HepG2 (cell line): ENCODE results near the gene SLC12A9. TPM values are rescaled to one million over a fixed set of nuclear protein-coding genes. Genes with fewer than 3 reads are reported as not detected.

Source experiments
- ATAC-seq: fragments of 200-7000 bp; cut with Tn5 transposase; 3 replicates; pipeline ENCODE4 v1.9.1; 2020; ENCODE audit warnings: mild to moderate bottlenecking, moderate library complexity
- BruUV-seq: library from RNA; stranded (reverse); fragments of 400-500 nt; replicated peaks from 2 replicates; lab custom pipeline; 2021; lab: Mats Ljungman, UMichigan
- CTCF ChIA-PET: fragments of 300-600 bp; formaldehyde crosslinking; extraction: SDS; loops from one replicate; lab custom pipeline; 2021; ENCODE audit warnings: low total read pairs, inconsistent platforms, low intra/inter-chr PET ratio; lab: Yijun Ruan, JAX
- POLR2A ChIA-PET: fragments of 350-600 bp; sonication (Branson Sonifier 250); formaldehyde crosslinking; loops from one replicate; lab custom pipeline; 2020; ENCODE audit warnings: antibody characterized with exemption, inconsistent platforms; lab: Yijun Ruan, JAX
- DNase-seq: peaks from one replicate; pipeline ENCODE4 v3.0.0-alpha.2; 2015; ENCODE audit warnings: low spot score
- FAIRE-seq: peaks from 3 replicates; lab custom pipeline; 2011; peaks lifted over from hg19 to GRCh38; lab: Jason Lieb, UNC
- H2AFZ ChIP-seq: one replicate; pipeline ENCODE4 v1.6.1; 2011; ENCODE audit warnings: low read length, inconsistent platforms
- H3K27ac ChIP-seq: fragments of 300-600 bp; 3 replicates; pipeline ENCODE4 v1.8.0; 2011; ENCODE audit warnings: mixed run types, mild to moderate bottlenecking, mixed read lengths, low read length, inconsistent platforms; ENCODE audit not compliant: insufficient read depth; ENCODE audit errors: extremely low read length
- H3K27me3 ChIP-seq, 2 experiments: fragments of 200-600 bp in 1 of 2; 2 replicates in 1 of 2; 3 replicates in 1 of 2; pipeline versions ENCODE4 v1.6.0 to v1.8.0; 2011; ENCODE audit warnings: low read length in 2 of 2, mild to moderate bottlenecking in 2 of 2, moderate library complexity in 2 of 2, inconsistent platforms in 1 of 2; ENCODE audit not compliant: insufficient read depth in 2 of 2, control insufficient read depth in 1 of 2
- H3K36me3 ChIP-seq, 2 experiments: fragments of 200-600 bp in 1 of 2; replicated peaks in 1 of 2; 2 replicates in 1 of 2; 3 replicates in 1 of 2; pipeline versions ENCODE4 v1.5.1 to v1.8.0; 2011; ENCODE audit warnings: low read length in 2 of 2, inconsistent platforms in 1 of 2; ENCODE audit not compliant: insufficient read depth in 2 of 2, control insufficient read depth in 1 of 2
- H3K4me1 ChIP-seq: 2 replicates; pipeline ENCODE4 v1.5.1; 2012; ENCODE audit warnings: low read length, inconsistent platforms; ENCODE audit not compliant: insufficient read depth
- H3K4me2 ChIP-seq: 2 replicates; pipeline ENCODE4 v1.6.0; 2011; ENCODE audit warnings: low read depth, low read length, inconsistent platforms
- H3K4me3 ChIP-seq, 3 experiments: fragments of 200-600 bp in 1 of 3; sonication (generic), shearing (Covaris generic) in 1 of 3; replicated peaks in 1 of 3; 2 replicates each; pipeline ENCODE4 v1.5.1; 2011 to 2016; ENCODE audit warnings: low read length in 3 of 3, inconsistent platforms in 2 of 3, low read depth in 2 of 3, mild to moderate bottlenecking in 2 of 3, control low read depth in 1 of 3, mixed read lengths in 1 of 3; ENCODE audit not compliant: insufficient read depth in 1 of 3
- H3K79me2 ChIP-seq: one replicate; pipeline ENCODE4 v1.6.1; 2011; ENCODE audit warnings: low read length, inconsistent platforms; ENCODE audit not compliant: insufficient read depth
- H3K9ac ChIP-seq: 2 replicates; pipeline ENCODE4 v1.6.0; 2011; ENCODE audit warnings: mild to moderate bottlenecking, low read depth, low read length, inconsistent platforms; ENCODE audit not compliant: insufficient read depth
- H3K9me3 ChIP-seq: 2 replicates; pipeline ENCODE4 v1.5.1; 2012; ENCODE audit warnings: mild to moderate bottlenecking, low read length
- H4K20me1 ChIP-seq: 2 replicates; pipeline ENCODE4 v1.6.0; 2011; ENCODE audit warnings: inconsistent platforms, mild to moderate bottlenecking, low read length, moderate library complexity; ENCODE audit not compliant: insufficient read depth
- DPF2 ChIP-seq: sonication (generic); formaldehyde crosslinking; IDR thresholded peaks from 2 replicates; pipeline ENCODE4 v1.4.0; 2020; ENCODE audit warnings: mild to moderate bottlenecking, low read depth, missing genetic modification reagents, borderline replicate concordance
- FOSL2 ChIP-seq: sonication (generic); formaldehyde crosslinking; IDR thresholded peaks from 2 replicates; pipeline ENCODE4 v1.4.0; 2020; ENCODE audit warnings: missing genetic modification reagents
- FOXC1 ChIP-seq: sonication (generic); formaldehyde crosslinking; IDR thresholded peaks from 2 replicates; pipeline ENCODE4 v1.8.0; 2022; ENCODE audit warnings: mild to moderate bottlenecking, missing genetic modification reagents, borderline replicate concordance
- GLI4 ChIP-seq: sonication (generic); formaldehyde crosslinking; IDR thresholded peaks from 2 replicates; pipeline ENCODE4 v1.5.1; 2020; ENCODE audit warnings: missing genetic modification reagents, mild to moderate bottlenecking, moderate library complexity, borderline replicate concordance
- JUN ChIP-seq: sonication (generic); formaldehyde crosslinking; IDR thresholded peaks from 2 replicates; pipeline ENCODE4 v1.4.0; 2020; ENCODE audit warnings: mild to moderate bottlenecking, missing genetic modification reagents
- MZF1 ChIP-seq: sonication (generic); formaldehyde crosslinking; IDR thresholded peaks from 2 replicates; pipeline ENCODE4 v1.8.1; 2023; ENCODE audit warnings: mild to moderate bottlenecking, missing genetic modification reagents, borderline replicate concordance
- PLRG1 ChIP-seq: fragments of 450-650 bp; conservative IDR thresholded peaks from 2 replicates; pipeline ENCODE4 v1.6.1; 2016
- SALL1 ChIP-seq: sonication (generic); formaldehyde crosslinking; IDR thresholded peaks from 2 replicates; pipeline ENCODE4 v1.8.0; 2022; ENCODE audit warnings: mild to moderate bottlenecking, missing genetic modification reagents
- ZMYM3 ChIP-seq: sonication (generic); formaldehyde crosslinking; IDR thresholded peaks from 2 replicates; pipeline ENCODE4 v1.5.1; 2020; ENCODE audit warnings: mild to moderate bottlenecking, missing genetic modification reagents
- ZNF296 ChIP-seq: sonication (generic); formaldehyde crosslinking; conservative IDR thresholded peaks from 2 replicates; pipeline ENCODE4 v1.5.0; 2020; ENCODE audit warnings: mild to moderate bottlenecking, missing genetic modification reagents
- ZNF367 ChIP-seq: sonication (generic); formaldehyde crosslinking; IDR thresholded peaks from 2 replicates; pipeline ENCODE4 v1.4.0; 2020; ENCODE audit warnings: missing genetic modification reagents, borderline replicate concordance
- ZNF549 ChIP-seq: sonication (generic); formaldehyde crosslinking; IDR thresholded peaks from 2 replicates; pipeline ENCODE4 v1.5.0; 2020; ENCODE audit warnings: missing genetic modification reagents
- ZNF761 ChIP-seq: sonication (generic); formaldehyde crosslinking; conservative IDR thresholded peaks from 2 replicates; pipeline ENCODE4 v1.4.0; 2020; ENCODE audit warnings: mild to moderate bottlenecking, missing genetic modification reagents
- ZNF766 ChIP-seq: sonication (generic); formaldehyde crosslinking; IDR thresholded peaks from 2 replicates; pipeline ENCODE4 v1.5.0; 2020; ENCODE audit warnings: missing genetic modification reagents, borderline replicate concordance
- WGBS: methylation state at CpG from one replicate; pipeline ENCODE4 v1.1.6; 2017; ENCODE audit warnings: low lambda C conversion rate; 5-methylcytosine and 5-hydroxymethylcytosine counted together
- in situ Hi-C: cut with HindIII; loops from 2 replicates; pipeline ENCODE4 v1.10.0; 2017; ENCODE audit warnings: low pct_unique_long_range_greater_than_20kb; ENCODE audit not compliant: extremely low pct_ligation_motif_present
- intact Hi-C: fragments of 100-400 bp; cut with micrococcal nuclease; formaldehyde crosslinking; loops from one replicate; pipeline ENCODE4 v1.10.0; 2022; ENCODE audit not compliant: unreplicated experiment
- polyA plus RNA-seq, 8 experiments: library from polyadenylated mRNA; depleted of rRNA in 3 of 8; stranded (reverse) in 7 of 8; unstranded in 1 of 8; fragments of >200 nt; fragmentation: Illumina TruSeq in 4 of 8; extraction: Trizol in 4 of 8; gene quantifications; 2 replicates each; pipeline versions ENCODE4 v1.2.1 to v1.2.3, GENCODE V29; 2011 to 2016; ENCODE audit warnings: low read depth in 4 of 8, missing spikeins in 1 of 8, mixed read lengths in 1 of 8; ENCODE audit not compliant: insufficient read depth in 1 of 8
- total RNA-seq, 5 experiments: library from RNA; depleted of rRNA; stranded (reverse); fragments of >200 nt; fragmentation: Illumina TruSeq; extraction: Trizol; gene quantifications; 2 replicates each; pipeline ENCODE4 v1.2.3, GENCODE V29; 2016; ENCODE audit warnings: low read depth in 1 of 5
- TF ChIP-seq, protein P1 (sequence below): sonication (generic); formaldehyde crosslinking; IDR thresholded peaks from 2 replicates; pipeline ENCODE4 v1.4.0; 2020; ENCODE audit warnings: mild to moderate bottlenecking, low read depth, missing genetic modification reagents
- TF ChIP-seq, protein P2 (sequence below): sonication (generic); formaldehyde crosslinking; IDR thresholded peaks from 2 replicates; pipeline ENCODE4 v1.4.0; 2020; ENCODE audit warnings: missing genetic modification reagents

The SLC12A9 gene
- total and polyA plus RNA-seq, 2 of the 13 experiments (the other 11 are each of a cell fraction or from before 2014, with no cell fraction given) = 8.7 to 16.6 TPM

DNA sequence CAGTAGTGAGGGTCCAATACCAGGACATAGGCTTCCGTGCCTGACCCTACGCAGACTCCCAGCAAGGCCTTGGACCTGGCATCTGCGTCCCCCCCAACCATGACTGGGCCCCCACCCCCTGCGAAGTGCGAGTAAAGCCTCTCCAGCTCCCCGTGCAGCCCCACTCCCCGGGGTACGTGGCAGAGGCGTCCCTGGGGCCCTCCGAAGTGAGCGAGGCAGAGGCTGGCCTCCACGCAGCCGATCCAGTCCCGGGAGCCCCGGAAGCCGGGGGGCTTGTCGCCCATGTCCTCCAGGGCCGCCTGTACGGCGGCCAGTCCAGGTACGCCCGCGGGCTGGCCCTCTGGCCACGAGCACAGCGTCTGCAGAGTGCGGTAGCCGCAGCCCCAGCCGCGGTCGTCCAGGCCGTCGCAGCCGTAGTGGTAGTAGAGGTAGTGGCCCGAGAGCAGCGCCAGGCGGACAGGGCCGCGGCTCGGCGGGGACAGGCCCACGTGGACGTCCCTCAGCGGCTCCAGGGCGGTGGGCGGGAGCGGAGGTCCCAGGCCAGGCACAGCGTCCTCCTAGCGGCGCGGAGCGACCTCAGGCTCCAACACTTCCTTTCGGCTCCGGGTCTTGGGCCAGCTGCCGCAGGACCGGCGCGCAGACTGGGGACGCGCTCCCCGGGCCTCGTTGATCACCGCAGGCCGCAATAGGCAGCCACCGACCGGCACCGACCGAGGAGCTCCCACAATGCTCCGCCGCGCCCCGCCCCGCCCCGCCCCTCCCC, 36.7 kb downstream of the SLC12A9 start, which contains the start of gene UFSP1 (continued):
- TF ChIP-seq FOSL2 (CRISPR knock-in tag) = 0 out of 2 replicates have a peak, but pooled peaks have one; percentile 3
- no peak for TF ChIP-seq ZNF549 (CRISPR knock-in tag)
- TF ChIP-seq, protein P1, sequence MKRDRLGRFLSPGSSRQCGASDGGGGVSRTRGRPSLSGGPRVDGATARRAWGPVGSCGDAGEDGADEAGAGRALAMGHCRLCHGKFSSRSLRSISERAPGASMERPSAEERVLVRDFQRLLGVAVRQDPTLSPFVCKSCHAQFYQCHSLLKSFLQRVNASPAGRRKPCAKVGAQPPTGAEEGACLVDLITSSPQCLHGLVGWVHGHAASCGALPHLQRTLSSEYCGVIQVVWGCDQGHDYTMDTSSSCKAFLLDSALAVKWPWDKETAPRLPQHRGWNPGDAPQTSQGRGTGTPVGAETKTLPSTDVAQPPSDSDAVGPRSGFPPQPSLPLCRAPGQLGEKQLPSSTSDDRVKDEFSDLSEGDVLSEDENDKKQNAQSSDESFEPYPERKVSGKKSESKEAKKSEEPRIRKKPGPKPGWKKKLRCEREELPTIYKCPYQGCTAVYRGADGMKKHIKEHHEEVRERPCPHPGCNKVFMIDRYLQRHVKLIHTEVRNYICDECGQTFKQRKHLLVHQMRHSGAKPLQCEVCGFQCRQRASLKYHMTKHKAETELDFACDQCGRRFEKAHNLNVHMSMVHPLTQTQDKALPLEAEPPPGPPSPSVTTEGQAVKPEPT (CRISPR knock-in tag) = no peak
- no peak for TF ChIP-seq DPF2 (CRISPR knock-in tag)
- peak; percentile 73 for TF ChIP-seq SALL1 (CRISPR knock-in tag)

DNA sequence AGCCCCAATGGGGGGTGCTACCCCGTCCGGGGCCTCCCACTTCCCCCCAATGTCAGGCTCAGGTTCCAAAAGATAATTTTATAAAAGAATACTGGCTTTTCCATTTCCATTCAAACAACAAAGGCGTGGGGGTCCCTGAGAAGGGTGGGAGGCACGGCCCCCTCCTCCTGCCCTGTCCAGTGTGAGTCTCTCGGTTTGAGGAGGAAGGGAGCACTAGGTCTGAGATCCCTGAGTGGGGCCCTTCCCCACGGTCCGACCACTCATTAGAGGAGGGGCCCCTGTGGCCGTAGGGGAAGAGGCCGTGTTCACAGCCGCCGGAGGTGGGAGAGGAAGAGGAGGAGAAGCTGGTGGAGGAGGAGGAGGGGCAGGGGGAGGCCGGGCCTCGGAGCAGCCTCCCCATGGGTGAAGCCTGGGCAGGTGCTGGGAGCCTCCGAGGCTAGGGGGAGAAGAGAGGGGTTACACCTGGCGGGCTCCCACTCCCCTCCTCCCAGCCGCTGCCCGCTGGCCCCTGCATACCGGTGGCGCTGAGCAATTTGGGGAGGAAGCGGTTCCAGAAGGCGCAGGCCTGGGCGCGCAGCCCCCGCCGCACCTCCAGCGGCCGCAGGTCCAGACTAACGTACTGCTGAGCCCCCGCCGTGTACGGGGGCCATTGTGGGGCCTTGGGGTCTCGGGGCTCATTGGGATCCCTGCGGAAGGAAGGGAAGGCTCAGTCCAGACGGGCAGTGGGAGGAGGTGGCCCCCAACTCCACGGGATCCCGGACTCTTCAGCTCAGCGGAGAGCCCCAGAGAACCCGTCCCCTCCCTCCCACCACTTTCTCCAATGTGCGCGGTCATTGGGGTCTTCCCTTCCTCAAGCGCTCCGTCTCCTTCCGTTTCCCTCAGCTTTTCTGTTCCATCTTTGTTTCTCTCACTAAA, 38.4 kb downstream of the SLC12A9 start:
- ChIA-PET CTCF (no interaction called here), POLR2A (interaction anchor here (1.0 to 6.0 kb wide), 8 partner anchors 15 to 417 kb away, joined by 3 to 141 read pairs (median 6); partner anchors contain the start of genes SLC12A9, SRRT and TRIM56)
- H3K27ac ChIP-seq = no peak overlapping the region
- WGBS = 54% methylated on average over 23 of the region's 43 CpGs
- in situ Hi-C loops = loop anchor here (25.0 kb wide), 1 partner anchor 396 kb away; no protein-coding TSS in a partner anchor
- no peaks in the 10 kb centered on the region for H4K20me1 ChIP-seq
- H3K4me2 ChIP-seq = peak overlapping the region; percentile 91
- peaks cover 59% of the 10 kb centered on the region for H3K4me1 ChIP-seq
- H3K9ac ChIP-seq = peak overlapping the region; percentile 66
- FAIRE-seq (no peak), DNase-seq (no peak), ATAC-seq (no peak)
- intact Hi-C loops = no loop called here
- peaks cover 10% of the 10 kb centered on the region for H3K79me2 ChIP-seq
- BruUV-seq = no TSS peak
- no peak overlapping the region for H2AFZ ChIP-seq
- H3K9me3 ChIP-seq = no peaks in the 10 kb centered on the region
- H3K4me3 ChIP-seq = peak overlapping the region in 2 of 3 experiments; percentile 75; a peak in 5 of 6 replicates
- peaks cover 6 to 22% of the 10 kb centered on the region in 2 experiments for H3K27me3 ChIP-seq
- peaks cover 6 to 28% of the 10 kb centered on the region in 2 experiments for H3K36me3 ChIP-seq
- TF ChIP-seq GLI4 = no peak
- no peak for TF ChIP-seq PLRG1
- 0 out of 2 replicates have a peak, but pooled peaks have one; percentile 11 for TF ChIP-seq ZNF296 (CRISPR knock-in tag)
- TF ChIP-seq JUN (CRISPR knock-in tag) = no peak
- TF ChIP-seq, protein P2, sequence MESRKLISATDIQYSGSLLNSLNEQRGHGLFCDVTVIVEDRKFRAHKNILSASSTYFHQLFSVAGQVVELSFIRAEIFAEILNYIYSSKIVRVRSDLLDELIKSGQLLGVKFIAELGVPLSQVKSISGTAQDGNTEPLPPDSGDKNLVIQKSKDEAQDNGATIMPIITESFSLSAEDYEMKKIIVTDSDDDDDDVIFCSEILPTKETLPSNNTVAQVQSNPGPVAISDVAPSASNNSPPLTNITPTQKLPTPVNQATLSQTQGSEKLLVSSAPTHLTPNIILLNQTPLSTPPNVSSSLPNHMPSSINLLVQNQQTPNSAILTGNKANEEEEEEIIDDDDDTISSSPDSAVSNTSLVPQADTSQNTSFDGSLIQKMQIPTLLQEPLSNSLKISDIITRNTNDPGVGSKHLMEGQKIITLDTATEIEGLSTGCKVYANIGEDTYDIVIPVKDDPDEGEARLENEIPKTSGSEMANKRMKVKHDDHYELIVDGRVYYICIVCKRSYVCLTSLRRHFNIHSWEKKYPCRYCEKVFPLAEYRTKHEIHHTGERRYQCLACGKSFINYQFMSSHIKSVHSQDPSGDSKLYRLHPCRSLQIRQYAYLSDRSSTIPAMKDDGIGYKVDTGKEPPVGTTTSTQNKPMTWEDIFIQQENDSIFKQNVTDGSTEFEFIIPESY = peak; percentile 66
- no peak for TF ChIP-seq ZNF367 (CRISPR knock-in tag)
- TF ChIP-seq FOXC1 (CRISPR knock-in tag) = no peak
- no peak for TF ChIP-seq ZNF766 (CRISPR knock-in tag)
- no peak for TF ChIP-seq MZF1 (CRISPR knock-in tag)
- TF ChIP-seq ZNF761 (CRISPR knock-in tag) = 0 out of 2 replicates have a peak, but pooled peaks have one; percentile 1
- 0 out of 2 replicates have a peak, but pooled peaks have one; percentile 2 for TF ChIP-seq ZMYM3 (CRISPR knock-in tag)
